Left ventricle myocardium inferior (tissue), 1 donor: ENCODE data around the gene VPS37B. TPM values are rescaled to one million over a fixed set of nuclear protein-coding genes. Genes with fewer than 3 reads are reported as not detected.

ENCODE experiments used
- DNase-seq: peaks from one replicate; pipeline ENCODE4 v3.0.0-alpha.2; 2020
- H3K27ac ChIP-seq: fragments of 200-600 bp; replicated peaks from 2 replicates; pipeline ENCODE4 v1.8.0; 2021
- H3K27me3 ChIP-seq: fragments of 200-600 bp; 2 replicates; pipeline ENCODE4 v1.8.0; 2021; ENCODE audit warnings: low read depth
- H3K36me3 ChIP-seq: fragments of 200-600 bp; 2 replicates; pipeline ENCODE4 v1.8.0; 2021
- H3K4me1 ChIP-seq: fragments of 200-600 bp; 2 replicates; pipeline ENCODE4 v1.8.0; 2021
- H3K4me3 ChIP-seq: fragments of 200-600 bp; 2 replicates; pipeline ENCODE4 v1.8.0; 2021; ENCODE audit warnings: mild to moderate bottlenecking, moderate library complexity
- H3K9me3 ChIP-seq: fragments of 200-600 bp; replicated peaks from 2 replicates; pipeline ENCODE4 v1.8.0; 2021
- intact Hi-C: fragments of 100-400 bp; cut with micrococcal nuclease; formaldehyde crosslinking; loops from one replicate; pipeline ENCODE4 v1.11.0; 2022
- total RNA-seq: library from RNA; stranded (reverse); fragmentation: NEBNext Ultra II Directional; extraction: Animal tissue kit (Norgen Biotek cat#: 25700); gene quantifications from one replicate; pipeline ENCODE4 v1.2.1, GENCODE V29; 2021
- TF ChIP-seq, protein P1 (sequence below): fragments of 200-600 bp; IDR thresholded peaks from 2 replicates; pipeline ENCODE4 v1.8.0; 2021; ENCODE audit warnings: antibody characterized with exemption, mild to moderate bottlenecking, borderline replicate concordance
- donor health status: DM: no; HTN: yes; CAD: no; lungs with severe emphysema.

VPS37B gene
- total RNA-seq, 1 donor from 2014 or later, result 13.3 TPM

DNA sequence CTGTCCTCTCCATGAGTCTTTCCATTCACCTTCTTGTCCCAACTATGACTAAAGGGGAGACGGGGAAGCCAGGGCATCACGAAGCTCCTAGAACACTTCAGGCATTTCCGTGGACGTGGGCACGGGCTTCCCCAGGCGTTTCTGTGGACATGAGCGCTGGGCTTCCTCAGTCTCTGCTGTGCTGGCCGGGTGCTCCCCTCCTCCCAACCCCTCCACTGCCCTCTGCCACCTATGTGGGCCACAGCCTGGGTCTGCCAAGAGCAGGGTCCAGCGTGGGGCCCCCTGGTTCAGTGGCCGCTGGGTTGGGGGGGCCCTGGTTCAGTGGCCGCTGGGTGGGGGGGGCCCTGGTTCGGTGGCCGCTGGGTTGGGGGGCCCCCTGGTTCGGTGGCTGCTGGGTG is 45.9 kb downstream of the VPS37B start:
- peaks cover under 1% of the 10 kb centered on the region for H3K36me3 ChIP-seq
- H3K9me3 ChIP-seq, result no peaks in the 10 kb centered on the region
- DNase-seq, result no peak
- H3K4me3 ChIP-seq, result no peak overlapping the region
- H3K27me3 ChIP-seq, result no peaks in the 10 kb centered on the region
- peak overlapping the region; percentile 73 for H3K27ac ChIP-seq
- H3K4me1 ChIP-seq, result peaks cover 64% of the 10 kb centered on the region
- TF ChIP-seq, protein P1, sequence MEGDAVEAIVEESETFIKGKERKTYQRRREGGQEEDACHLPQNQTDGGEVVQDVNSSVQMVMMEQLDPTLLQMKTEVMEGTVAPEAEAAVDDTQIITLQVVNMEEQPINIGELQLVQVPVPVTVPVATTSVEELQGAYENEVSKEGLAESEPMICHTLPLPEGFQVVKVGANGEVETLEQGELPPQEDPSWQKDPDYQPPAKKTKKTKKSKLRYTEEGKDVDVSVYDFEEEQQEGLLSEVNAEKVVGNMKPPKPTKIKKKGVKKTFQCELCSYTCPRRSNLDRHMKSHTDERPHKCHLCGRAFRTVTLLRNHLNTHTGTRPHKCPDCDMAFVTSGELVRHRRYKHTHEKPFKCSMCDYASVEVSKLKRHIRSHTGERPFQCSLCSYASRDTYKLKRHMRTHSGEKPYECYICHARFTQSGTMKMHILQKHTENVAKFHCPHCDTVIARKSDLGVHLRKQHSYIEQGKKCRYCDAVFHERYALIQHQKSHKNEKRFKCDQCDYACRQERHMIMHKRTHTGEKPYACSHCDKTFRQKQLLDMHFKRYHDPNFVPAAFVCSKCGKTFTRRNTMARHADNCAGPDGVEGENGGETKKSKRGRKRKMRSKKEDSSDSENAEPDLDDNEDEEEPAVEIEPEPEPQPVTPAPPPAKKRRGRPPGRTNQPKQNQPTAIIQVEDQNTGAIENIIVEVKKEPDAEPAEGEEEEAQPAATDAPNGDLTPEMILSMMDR, result no peak
- intact Hi-C loops, result no loop called here

DNA sequence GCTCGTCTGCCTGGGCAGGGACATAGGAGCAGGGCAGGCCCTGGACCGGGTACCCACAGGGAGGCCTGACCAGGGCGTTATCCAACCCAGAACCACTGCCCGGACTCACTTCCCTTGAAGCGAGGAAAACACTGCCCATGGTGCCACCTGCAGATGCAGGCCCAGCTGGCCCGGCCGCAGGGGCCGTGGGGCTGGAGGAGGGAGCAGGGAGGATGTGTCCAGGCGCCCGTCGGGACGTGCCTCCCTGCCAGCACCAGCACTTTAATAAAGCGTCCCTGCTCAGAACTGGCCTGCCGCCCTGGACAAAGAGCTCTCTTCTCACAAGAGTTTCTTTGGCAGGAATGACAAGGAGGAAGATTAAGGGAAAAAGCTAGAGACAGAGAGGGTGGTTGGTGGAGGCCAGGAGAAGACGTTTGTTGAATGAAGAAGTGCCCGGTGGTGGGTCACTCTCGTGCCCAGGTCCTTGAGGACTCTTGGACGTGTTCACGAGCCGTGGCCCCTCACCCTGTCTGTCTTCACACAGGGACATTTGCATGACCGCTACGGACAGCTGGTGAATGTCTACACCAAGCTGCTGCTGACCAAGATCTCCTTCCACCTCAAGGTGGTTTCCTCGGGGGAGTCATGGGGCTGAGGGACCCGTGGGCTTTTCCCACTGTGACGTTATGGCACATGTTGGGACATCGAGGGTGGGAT is 46.4 kb downstream of the VPS37B start:
- Histone ChIP-seq H3K36me3 (no peaks in the 10 kb centered on the region), H3K4me1 (peaks cover 69% of the 10 kb centered on the region), H3K9me3 (no peaks in the 10 kb centered on the region), H3K27ac (peak overlapping the region; percentile 73), H3K4me3 (no peak overlapping the region), H3K27me3 (no peaks in the 10 kb centered on the region)
- DNase-seq, result peak; percentile 73
- TF ChIP-seq, protein P1, result no peak
- intact Hi-C loops, result no loop called here

DNA sequence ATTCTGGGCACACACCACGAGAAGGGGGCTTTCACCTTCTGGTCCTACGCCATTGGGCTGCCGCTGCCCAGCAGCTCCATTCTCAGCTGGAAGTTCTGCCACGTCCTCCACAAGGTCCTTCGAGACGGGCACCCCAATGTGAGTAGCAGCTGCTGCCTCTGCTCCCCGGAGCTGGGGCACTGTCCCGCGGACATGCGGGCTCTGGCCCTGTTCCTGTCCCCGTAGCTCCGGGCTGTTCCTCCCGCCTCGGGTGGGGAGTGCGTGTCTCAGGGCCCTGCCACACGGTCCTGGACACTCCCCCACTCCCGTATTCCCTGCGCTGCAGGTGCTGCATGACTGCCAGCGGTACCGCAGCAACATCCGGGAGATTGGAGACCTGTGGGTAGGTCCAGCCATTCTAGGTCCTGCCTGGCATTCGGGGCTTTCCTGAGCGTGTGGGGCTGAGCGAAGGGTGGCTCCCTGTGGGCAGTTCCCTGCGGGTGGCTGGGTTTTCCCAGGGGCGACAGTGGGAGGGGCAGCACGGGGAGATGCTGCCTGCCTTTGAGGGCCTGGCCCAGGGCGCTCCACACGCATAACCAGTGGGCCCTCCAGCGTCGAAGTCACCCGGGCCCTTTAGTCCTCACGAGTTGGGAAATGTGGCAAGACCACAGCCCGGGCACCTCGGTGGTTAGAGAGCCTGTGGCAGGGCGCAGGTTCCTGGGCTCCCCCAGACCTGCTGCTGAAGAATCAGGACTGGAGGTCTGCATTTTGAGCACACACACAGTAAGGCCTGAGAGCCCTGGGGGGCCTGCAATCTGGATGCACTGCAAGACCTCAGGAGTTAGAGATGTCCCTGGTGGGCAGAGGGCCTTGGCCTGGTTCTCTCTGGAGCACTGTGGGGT is 47.2 kb downstream of the VPS37B start:
- H3K27me3 ChIP-seq, result no peaks in the 10 kb centered on the region
- H3K4me1 ChIP-seq, result peaks cover 74% of the 10 kb centered on the region
- H3K9me3 ChIP-seq, result no peaks in the 10 kb centered on the region
- H3K27ac ChIP-seq, result peak overlapping the region; percentile 73
- intact Hi-C loops, result no loop called here
- TF ChIP-seq, protein P1, result no peak
- DNase-seq, result peak; percentile 11
- no peaks in the 10 kb centered on the region for H3K36me3 ChIP-seq
- no peak overlapping the region for H3K4me3 ChIP-seq

DNA sequence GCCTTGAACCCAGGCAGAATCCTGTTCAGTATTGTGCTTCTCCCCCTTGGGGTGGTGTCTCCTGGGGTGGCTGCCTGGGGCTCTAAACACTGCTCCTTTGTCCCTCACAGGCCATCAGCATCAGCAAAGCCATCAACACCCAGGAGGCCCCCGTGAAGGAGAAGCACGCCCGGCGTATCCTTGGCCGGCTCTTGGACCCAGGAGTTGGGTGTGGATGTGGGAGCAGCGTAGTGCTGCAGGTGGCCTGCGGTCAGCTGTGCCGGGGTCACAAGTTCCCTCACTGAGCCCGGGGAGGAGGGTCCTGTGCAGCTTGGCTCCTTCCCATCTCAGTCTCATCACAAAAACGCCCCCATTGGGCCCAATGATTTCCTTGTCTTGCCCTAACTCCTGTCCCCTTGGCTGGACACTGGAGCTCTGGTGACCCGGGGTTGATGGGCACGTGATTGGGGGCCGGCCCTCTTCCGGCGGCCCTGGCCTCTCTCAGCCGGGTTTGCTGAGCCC is 48.0 kb downstream of the VPS37B start:
- H3K36me3 ChIP-seq, result no peaks in the 10 kb centered on the region
- no peak for DNase-seq
- H3K4me1 ChIP-seq, result peaks cover 76% of the 10 kb centered on the region
- H3K27ac ChIP-seq, result no peak overlapping the region
- H3K4me3 ChIP-seq, result no peak overlapping the region
- H3K27me3 ChIP-seq, result no peaks in the 10 kb centered on the region
- TF ChIP-seq, protein P1, result no peak
- intact Hi-C loops, result no loop called here
- no peaks in the 10 kb centered on the region for H3K9me3 ChIP-seq

DNA sequence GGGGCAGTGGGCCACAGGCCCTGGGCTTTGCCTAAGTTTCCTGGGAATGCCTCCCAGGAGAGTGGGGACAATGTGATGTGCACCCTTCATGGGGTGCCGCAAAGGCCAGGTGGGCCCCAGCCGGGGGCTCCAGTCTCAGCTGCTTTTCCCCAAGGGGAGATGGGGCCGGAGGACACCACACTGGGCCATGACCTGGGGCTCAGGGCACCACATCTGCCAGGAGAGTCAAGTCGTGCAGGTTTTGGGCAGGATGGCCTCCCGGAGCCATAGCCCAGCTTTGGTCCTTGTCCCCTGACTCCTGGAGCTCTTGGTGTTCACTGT is 48.4 kb downstream of the VPS37B start:
- TF ChIP-seq, protein P1, result no peak
- H3K9me3 ChIP-seq, result no peaks in the 10 kb centered on the region
- DNase-seq, result no peak
- H3K4me3 ChIP-seq, result no peak overlapping the region
- intact Hi-C loops, result no loop called here
- no peak overlapping the region for H3K27ac ChIP-seq
- peaks cover 76% of the 10 kb centered on the region for H3K4me1 ChIP-seq
- no peaks in the 10 kb centered on the region for H3K27me3 ChIP-seq
- no peaks in the 10 kb centered on the region for H3K36me3 ChIP-seq
